Neural cell (in vitro differentiated cells): ENCODE results near the gene SIT1. TPM values are rescaled to one million over a fixed set of nuclear protein-coding genes. Genes with fewer than 3 reads are reported as not detected.

ENCODE experiments used
- H2AFZ ChIP-seq: fragments of 200-600, 300-800 bp; sonication (generic), shearing (Covaris generic); 2 replicates; pipeline ENCODE4 v1.6.0; 2014; ENCODE audit warnings: low read depth, mild to moderate bottlenecking, antibody characterized with exemption, low read length, moderate library complexity
- H3F3A ChIP-seq: fragments of 200-600 bp; shearing (Covaris generic); 2 replicates; pipeline ENCODE4 v1.6.1; 2016; ENCODE audit warnings: mild to moderate bottlenecking, moderate library complexity, mixed read lengths, antibody characterized with exemption, low read length; ENCODE audit not compliant: insufficient read depth, poor library complexity, severe bottlenecking
- H3K27ac ChIP-seq: fragments of 200-600, 300-800 bp; sonication (generic), shearing (Covaris generic); 2 replicates; pipeline ENCODE4 v1.5.1; 2014; ENCODE audit warnings: mild to moderate bottlenecking, low read length, moderate library complexity
- H3K27me3 ChIP-seq: fragments of 300-800, 200-600 bp; sonication (generic), shearing (Covaris generic); 2 replicates; pipeline ENCODE4 v1.6.0; 2014; ENCODE audit warnings: mild to moderate bottlenecking, low read depth, low read length, moderate library complexity; ENCODE audit not compliant: insufficient read depth
- H3K36me3 ChIP-seq: fragments of 300-800, 200-600 bp; sonication (generic), shearing (Covaris generic); 2 replicates; pipeline ENCODE4 v1.5.1; 2014; ENCODE audit warnings: mild to moderate bottlenecking, antibody characterized with exemption, low read length, moderate library complexity; ENCODE audit not compliant: insufficient read depth
- H3K4me2 ChIP-seq: fragments of 300-800, 200-600 bp; sonication (generic), shearing (Covaris generic); 2 replicates; pipeline ENCODE4 v1.6.0; 2014; ENCODE audit warnings: mild to moderate bottlenecking, low read length
- H3K4me3 ChIP-seq: fragments of 300-800, 200-600 bp; sonication (generic), shearing (Covaris generic); 2 replicates; pipeline ENCODE4 v1.5.1; 2014; ENCODE audit warnings: mild to moderate bottlenecking, low read length, moderate library complexity
- H3K79me2 ChIP-seq: fragments of 200-600 bp; shearing (Covaris generic); replicated peaks from 2 replicates; pipeline ENCODE4 v1.6.0; 2014; ENCODE audit warnings: mild to moderate bottlenecking, low read length, moderate library complexity; ENCODE audit not compliant: insufficient read depth
- H3K9ac ChIP-seq: fragments of 300-800, 200-600 bp; sonication (generic), shearing (Covaris generic); 2 replicates; pipeline ENCODE4 v1.6.1; 2016; ENCODE audit warnings: mild to moderate bottlenecking, low read length, mixed read lengths
- H3K9me2 ChIP-seq: fragments of 200-600 bp; shearing (Covaris generic); 2 replicates; pipeline ENCODE4 v1.6.1; 2016; ENCODE audit warnings: mild to moderate bottlenecking, low read length, mixed read lengths; ENCODE audit not compliant: insufficient read depth
- H3K9me3 ChIP-seq: fragments of 200-600, 300-800 bp; sonication (generic), shearing (Covaris generic); 2 replicates; pipeline ENCODE4 v1.6.1; 2016; ENCODE audit warnings: mild to moderate bottlenecking, mixed run types, low read length, moderate library complexity, mixed read lengths
- H4K20me1 ChIP-seq: fragments of 200-600 bp; shearing (Covaris generic); 2 replicates; pipeline ENCODE4 v1.6.1; 2016; ENCODE audit warnings: mild to moderate bottlenecking, mixed run types; ENCODE audit not compliant: insufficient read depth
- CTCF ChIP-seq: fragments of 450-650 bp; IDR thresholded peaks from 2 replicates; pipeline ENCODE4 v1.5.1; 2014; ENCODE audit warnings: antibody characterized with exemption, mild to moderate bottlenecking, moderate library complexity; ENCODE audit not compliant: poor library complexity, severe bottlenecking
- EP300 ChIP-seq: fragments of 450-650 bp; conservative IDR thresholded peaks from 2 replicates; pipeline ENCODE4 v1.6.1; 2014; ENCODE audit warnings: antibody characterized with exemption, mild to moderate bottlenecking, moderate library complexity; ENCODE audit not compliant: poor library complexity, severe bottlenecking
- MXI1 ChIP-seq: fragments of 450-650 bp; conservative IDR thresholded peaks from 2 replicates; pipeline ENCODE4 v1.6.1; 2014; ENCODE audit warnings: antibody characterized with exemption, mild to moderate bottlenecking; ENCODE audit not compliant: poor library complexity, severe bottlenecking
- POLR2AphosphoS5 ChIP-seq: IDR thresholded peaks from 2 replicates; pipeline ENCODE4 v1.6.1; 2012
- REST ChIP-seq: IDR thresholded peaks from 2 replicates; pipeline ENCODE4 v1.6.1; 2012; ENCODE audit warnings: borderline replicate concordance
- SMC3 ChIP-seq: fragments of 450-650 bp; conservative IDR thresholded peaks from 2 replicates; pipeline ENCODE4 v1.6.1; 2014; ENCODE audit warnings: antibody characterized with exemption, mild to moderate bottlenecking, moderate library complexity; ENCODE audit not compliant: poor library complexity
- TAF1 ChIP-seq: IDR thresholded peaks from 2 replicates; pipeline ENCODE4 v1.6.1; 2012; ENCODE audit warnings: low read depth
- polyA plus RNA-seq: library from polyadenylated mRNA; depleted of rRNA; stranded (reverse); fragments of >200 nt; gene quantifications from 2 replicates; pipeline ENCODE4 v1.2.3, GENCODE V29; 2014
- small RNA-seq, 3 experiments: library from RNA; depleted of rRNA; stranded (forward); fragments of <200 nt; gene quantifications; one replicate each; pipeline ENCODE3, GENCODE V24; 2012

The SIT1 gene
- polyA plus RNA-seq, 1 donor from 2014 or later, result not detected

DNA sequence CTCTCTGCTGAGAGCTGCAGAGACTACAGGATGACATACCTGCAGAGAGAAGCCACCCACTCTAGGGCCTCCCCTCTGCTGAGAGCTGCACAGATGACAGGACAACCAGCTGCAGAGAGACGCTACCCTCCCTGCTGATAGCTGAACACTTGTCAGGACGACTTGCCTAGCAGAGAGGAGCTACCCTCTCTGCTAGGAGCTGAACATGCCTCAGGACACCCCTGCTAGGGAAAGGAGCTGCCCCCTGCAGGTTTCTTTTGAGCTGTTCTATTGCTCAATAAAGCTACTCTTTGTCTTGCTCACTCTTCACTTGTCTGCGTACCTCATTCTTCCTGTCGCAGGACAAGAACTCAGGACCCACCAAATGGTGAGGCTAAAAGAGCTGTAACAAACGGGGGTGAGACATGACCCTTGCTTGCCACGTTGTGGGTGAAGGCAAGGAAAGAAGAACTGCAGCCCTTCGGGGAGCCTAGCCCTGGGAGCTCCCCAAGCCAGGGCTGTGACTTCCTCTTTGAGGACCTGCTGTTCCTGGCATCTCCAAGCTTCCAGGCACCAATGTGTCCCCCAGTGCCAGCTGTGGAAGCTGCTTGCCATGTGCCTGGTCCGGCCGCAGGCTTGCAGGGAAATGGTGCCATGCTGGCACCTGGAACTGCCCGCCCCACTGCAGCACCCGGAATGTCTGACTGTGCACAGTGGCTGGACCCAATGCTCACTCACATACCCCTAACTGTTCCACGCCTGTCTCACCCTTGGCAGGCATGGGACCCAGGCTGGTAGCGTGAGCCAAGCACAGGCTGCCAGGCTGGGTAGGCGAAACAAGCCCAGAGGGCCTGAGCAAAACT, 50.7 kb downstream of the SIT1 start:
- Histone ChIP-seq H3K4me3 (no peak overlapping the region), H3K9me2 (no peaks in the 10 kb centered on the region), H3K79me2 (no peaks in the 10 kb centered on the region), H3F3A (no peaks in the 10 kb centered on the region), H3K9ac (no peak overlapping the region), H3K27ac (no peak overlapping the region), H2AFZ (no peak overlapping the region), H4K20me1 (no peaks in the 10 kb centered on the region), H3K36me3 (no peaks in the 10 kb centered on the region), H3K4me2 (no peak overlapping the region), H3K27me3 (no peaks in the 10 kb centered on the region), H3K9me3 (no peaks in the 10 kb centered on the region)
- TF ChIP-seq REST (no peak), TAF1 (no peak), MXI1 (no peak), SMC3 (no peak), EP300 (no peak), POLR2AphosphoS5 (no peak), CTCF (no peak)

Small RNA genes within 50 kb of the gene (small RNA-seq; reads per million reads assigned to genes)
- 0 to 2.0 (median 1.5) reads per million in 3 experiments for gene MIR4667
- gene RMRP, result 0 reads per million in 3 experiments
- gene RN7SL22P, result 0 reads per million in 3 experiments

Other genes starting within 250 kb of the SIT1 start
- gene RUSC2, start 160.8 kb downstream of the SIT1 start, polyA plus RNA-seq, result 46.4 and 59.3 TPM in 2 replicates
- gene TESK1, start 45.7 kb downstream of the SIT1 start, polyA plus RNA-seq, result 37.9 and 44.3 TPM in 2 replicates
- gene CD72, start 32.5 kb downstream of the SIT1 start, polyA plus RNA-seq, result not detected in 2 replicates
- 9,508 TPM in 1 of 2 replicates, not detected in the other for gene RMRP, start 7.1 kb upstream of the SIT1 start, polyA plus RNA-seq
- gene CCDC107, start 7.4 kb upstream of the SIT1 start, polyA plus RNA-seq, result 41.4 and 44.4 TPM in 2 replicates
- 0.51 TPM in 1 of 2 replicates, not detected in the other for gene ARHGEF39, start 14.3 kb upstream of the SIT1 start, polyA plus RNA-seq
- gene CA9, start 23.0 kb upstream of the SIT1 start, polyA plus RNA-seq, result not detected in 2 replicates
- not detected in 2 replicates for gene TPM2, start 39.0 kb upstream of the SIT1 start, polyA plus RNA-seq
- 7.1 and 9.0 TPM in 2 replicates for gene TLN1, start 81.3 kb upstream of the SIT1 start, polyA plus RNA-seq
- 88.4 and 92.9 TPM in 2 replicates for gene CREB3, start 81.7 kb upstream of the SIT1 start, polyA plus RNA-seq
- gene GBA2, start 98.3 kb upstream of the SIT1 start, polyA plus RNA-seq, result 102 and 113 TPM in 2 replicates
- gene RGP1, start 98.4 kb upstream of the SIT1 start, polyA plus RNA-seq, result 8.1 and 9.9 TPM in 2 replicates
- not detected in 2 replicates for gene MSMP, start 103.3 kb upstream of the SIT1 start, polyA plus RNA-seq
- gene NPR2, start 140.7 kb upstream of the SIT1 start, polyA plus RNA-seq, result 3.1 and 9.6 TPM in 2 replicates
- gene SPAG8, start 161.3 kb upstream of the SIT1 start, polyA plus RNA-seq, result 2.9 and 4.2 TPM in 2 replicates
- 31.0 and 31.6 TPM in 2 replicates for gene HINT2, start 164.1 kb upstream of the SIT1 start, polyA plus RNA-seq
- 0.09 TPM in 1 of 2 replicates, not detected in the other for gene FAM221B, start 177.8 kb upstream of the SIT1 start, polyA plus RNA-seq
- gene TMEM8B, start 178.3 kb upstream of the SIT1 start, polyA plus RNA-seq, result 12.7 and 12.9 TPM in 2 replicates
- not detected in 2 replicates for gene OR13J1, start 219.5 kb upstream of the SIT1 start, polyA plus RNA-seq